ENCODE measurements around the gene ECT2L. TPM values are rescaled to one million over a fixed set of nuclear protein-coding genes. Genes with fewer than 3 reads are reported as not detected.

Gene ECT2L
- total and polyA plus RNA-seq, 7 experiments from 2014 or later: 0.13 to 0.27 (median 0.15) TPM; not detected in 4

GRCh38 chr6:138811866-138812265, 16.0 kb downstream of the ECT2L start:
- Histone ChIP-seq H3K4me3 (ENCODE audit: low read length) (no peak overlapping the region), H3K4me1 (ENCODE audit: control insufficient read depth in 2 of 2, insufficient read depth in 2 of 2, low read length in 2 of 2) (no peaks in the 10 kb centered on the region), H3K36me3 (ENCODE audit: control insufficient read depth in 2 of 3, insufficient read depth in 3 of 3, low read length in 3 of 3) (no peaks in the 10 kb centered on the region), H3K27ac (ENCODE audit: low read depth, low read length) (no peak overlapping the region), H3K27me3 (ENCODE audit: control insufficient read depth in 2 of 2, insufficient read depth in 2 of 2, low read length in 2 of 2) (no peaks in the 10 kb centered on the region), H3K9me3 (ENCODE audit: control insufficient read depth in 2 of 3, low read length in 3 of 3) (no peaks in the 10 kb centered on the region)
- ChIA-PET POLR2A (interaction anchor here (0.5 kb wide), 1 partner anchor 241 kb away, joined by 3 read pairs; no protein-coding TSS in a partner anchor), CTCF (interaction anchor here (0.8 kb wide), 1 partner anchor 457 kb away, joined by 3 read pairs; no protein-coding TSS in a partner anchor)
- peaks cover 0 to 11% (median 0%) of the 10 kb centered on the region in 5 donors for H3K27me3 Mint-ChIP-seq
- H3K36me3 Mint-ChIP-seq: no peaks in the 10 kb centered on the region
- intact Hi-C loops (cut with micrococcal nuclease): no loop called here
- ATAC-seq (no peak), DNase-seq (no peak)
- no peak overlapping the region for H3K4me3 Mint-ChIP-seq
- no peak overlapping the region for H3K27ac Mint-ChIP-seq
- peaks cover 0 to 7% (median 0%) of the 10 kb centered on the region in 7 donors for H3K4me1 Mint-ChIP-seq
- no peaks in the 10 kb centered on the region for H3K9me3 Mint-ChIP-seq

- Histone ChIP-seq H3K27me3 (ENCODE audit: control insufficient read depth in 2 of 2, insufficient read depth in 2 of 2, low read length in 2 of 2) (no peaks in the 10 kb centered on the region), H3K4me3 (ENCODE audit: low read length) (no peak overlapping the region), H3K27ac (ENCODE audit: low read depth, low read length) (no peak overlapping the region), H3K9me3 (ENCODE audit: control insufficient read depth in 2 of 3, low read length in 3 of 3) (no peaks in the 10 kb centered on the region), H3K4me1 (ENCODE audit: control insufficient read depth in 2 of 2, insufficient read depth in 2 of 2, low read length in 2 of 2) (no peaks in the 10 kb centered on the region), H3K36me3 (ENCODE audit: control insufficient read depth in 2 of 3, insufficient read depth in 3 of 3, low read length in 3 of 3) (no peaks in the 10 kb centered on the region)
- ATAC-seq: no peak
- Mint-ChIP-seq H3K27me3 (peaks cover 0 to 5% (median 0%) of the 10 kb centered on the region in 5 donors), H3K4me1 (peaks cover 0 to 25% (median 0%) of the 10 kb centered on the region in 7 donors), H3K36me3 (no peaks in the 10 kb centered on the region), H3K4me3 (no peak overlapping the region), H3K27ac (no peak overlapping the region), H3K9me3 (no peaks in the 10 kb centered on the region)
- ChIA-PET CTCF (interaction anchor here (1.0 kb wide), 1 partner anchor 550 kb away, joined by 3 read pairs; no protein-coding TSS in a partner anchor), POLR2A (no interaction called here)
- DNase-seq: no peak
- intact Hi-C loops (cut with micrococcal nuclease): no loop called here
These were observed 18.4 kb downstream of the ECT2L start for GRCh38 chr6:138814179-138814834.

- ChIA-PET CTCF (interaction anchor here (0.7 to 1.4 kb wide), 4 partner anchors 16 to 555 kb away, joined by 3 to 5 read pairs (median 4); no protein-coding TSS in a partner anchor), POLR2A (no interaction called here)
- no peaks in the 10 kb centered on the region for H3K9me3 Mint-ChIP-seq
- H3K36me3 Mint-ChIP-seq: no peaks in the 10 kb centered on the region
- intact Hi-C loops (cut with micrococcal nuclease): loop anchor here (5.0 kb wide), 5 partner anchors 212 to 1627 kb away; partner anchors contain the start of gene ABRACL (in 1 of the 2)
- DNase-seq (no peak), ATAC-seq (no peak)
- no peak overlapping the region for H3K4me3 Mint-ChIP-seq
- no peaks in the 10 kb centered on the region for H3K27me3 ChIP-seq (ENCODE audit: control insufficient read depth in 2 of 2, insufficient read depth in 2 of 2, low read length in 2 of 2)
- peaks cover 0 to 30% (median 0%) of the 10 kb centered on the region in 7 donors for H3K4me1 Mint-ChIP-seq
- no peak overlapping the region for H3K27ac Mint-ChIP-seq
- H3K27ac ChIP-seq (ENCODE audit: low read depth, low read length): no peak overlapping the region
- peaks cover 0 to 5% (median 0%) of the 10 kb centered on the region in 5 donors for H3K27me3 Mint-ChIP-seq
- H3K4me1 ChIP-seq (ENCODE audit: control insufficient read depth in 2 of 2, insufficient read depth in 2 of 2, low read length in 2 of 2): no peaks in the 10 kb centered on the region
- H3K36me3 ChIP-seq (ENCODE audit: control insufficient read depth in 2 of 3, insufficient read depth in 3 of 3, low read length in 3 of 3): no peaks in the 10 kb centered on the region
- no peaks in the 10 kb centered on the region for H3K9me3 ChIP-seq (ENCODE audit: control insufficient read depth in 2 of 3, low read length in 3 of 3)
- no peak overlapping the region for H3K4me3 ChIP-seq (ENCODE audit: low read length)
These were observed 19.3 kb downstream of the ECT2L start for GRCh38 chr6:138815221-138815620.

- H3K27ac Mint-ChIP-seq: peak overlapping the region in 2 of 9 donors; percentile 14 to 37
These were observed 20.1 kb downstream of the ECT2L start for GRCh38 chr6:138815797-138816528.

GRCh38 chr6:138817799-138818198, 21.9 kb downstream of the ECT2L start:
- H3K4me1 Mint-ChIP-seq: peaks cover 0 to 30% (median 0%) of the 10 kb centered on the region in 7 donors
- CTCF ChIA-PET: interaction anchor here (0.6 kb wide), 1 partner anchor 23 kb away, joined by 3 read pairs; no protein-coding TSS in a partner anchor
- ATAC-seq: no peak

More at GRCh38 chr6:138815797-138816528, 20.1 kb downstream of the ECT2L start:
- POLR2A ChIA-PET: interaction anchor here (0.6 kb wide), 1 partner anchor 218 kb away, joined by 4 read pairs; no protein-coding TSS in a partner anchor
- Histone ChIP-seq H3K4me3 (ENCODE audit: low read length) (no peak overlapping the region), H3K36me3 (ENCODE audit: control insufficient read depth in 2 of 3, insufficient read depth in 3 of 3, low read length in 3 of 3) (no peaks in the 10 kb centered on the region), H3K27me3 (ENCODE audit: control insufficient read depth in 2 of 2, insufficient read depth in 2 of 2, low read length in 2 of 2) (no peaks in the 10 kb centered on the region), H3K27ac (ENCODE audit: low read depth, low read length) (no peak overlapping the region), H3K9me3 (ENCODE audit: control insufficient read depth in 2 of 3, low read length in 3 of 3) (no peaks in the 10 kb centered on the region), H3K4me1 (ENCODE audit: control insufficient read depth in 2 of 2, insufficient read depth in 2 of 2, low read length in 2 of 2) (no peaks in the 10 kb centered on the region)
- Mint-ChIP-seq H3K9me3 (no peaks in the 10 kb centered on the region), H3K4me1 (peaks cover 0 to 30% (median 0%) of the 10 kb centered on the region in 7 donors), H3K4me3 (no peak overlapping the region), H3K27me3 (peaks cover 0 to 1% (median 0%) of the 10 kb centered on the region in 5 donors), H3K36me3 (no peaks in the 10 kb centered on the region)
- CTCF ChIA-PET: interaction anchor here (0.5 to 2.2 kb wide), 10 partner anchors 17 to 1103 kb away, joined by 3 to 10 read pairs (median 5); no protein-coding TSS in a partner anchor
- peak; percentile 78 for ATAC-seq
- intact Hi-C loops (cut with micrococcal nuclease): loop anchor here (1.0 to 5.0 kb wide), 13 partner anchors 172 to 1626 kb away; partner anchors contain the start of genes REPS1 (in 2 of the 2), ABRACL (in 1 of the 2) and TXLNB (in 1 of the 2)
- DNase-seq: peak in 6 of 9 donors; percentile 14 to 48 (median 38)

GRCh38 chr6:138818496-138819194, 22.8 kb downstream of the ECT2L start:
- H3K27ac Mint-ChIP-seq: peak overlapping the region in 1 of 9 donors; percentile 21
- ATAC-seq: peak; percentile 16

More at GRCh38 chr6:138817799-138818198, 21.9 kb downstream of the ECT2L start:
- H3K27me3 Mint-ChIP-seq: no peaks in the 10 kb centered on the region
- intact Hi-C loops (cut with micrococcal nuclease): loop anchor here (2.0 to 5.0 kb wide), 6 partner anchors 210 to 1625 kb away; partner anchors contain the start of gene ABRACL (in 1 of the 2)
- H3K36me3 Mint-ChIP-seq: no peaks in the 10 kb centered on the region
- Histone ChIP-seq H3K9me3 (ENCODE audit: control insufficient read depth in 2 of 3, low read length in 3 of 3) (no peaks in the 10 kb centered on the region), H3K27ac (ENCODE audit: low read depth, low read length) (no peak overlapping the region), H3K36me3 (ENCODE audit: control insufficient read depth in 2 of 3, insufficient read depth in 3 of 3, low read length in 3 of 3) (no peaks in the 10 kb centered on the region), H3K4me1 (ENCODE audit: control insufficient read depth in 2 of 2, insufficient read depth in 2 of 2, low read length in 2 of 2) (no peaks in the 10 kb centered on the region), H3K27me3 (ENCODE audit: control insufficient read depth in 2 of 2, insufficient read depth in 2 of 2, low read length in 2 of 2) (no peaks in the 10 kb centered on the region), H3K4me3 (ENCODE audit: low read length) (no peak overlapping the region)
- peak in 1 of 9 donors; percentile 28 for DNase-seq
- no peak overlapping the region for H3K4me3 Mint-ChIP-seq
- POLR2A ChIA-PET: interaction anchor here (0.6 to 0.8 kb wide), 2 partner anchors 403 to 556 kb away, joined by 3 to 4 read pairs; partner anchors contain the start of gene CITED2
- no peaks in the 10 kb centered on the region for H3K9me3 Mint-ChIP-seq
- H3K27ac Mint-ChIP-seq: peak overlapping the region in 1 of 9 donors; percentile 21

More at GRCh38 chr6:138818496-138819194, 22.8 kb downstream of the ECT2L start:
- Histone ChIP-seq H3K9me3 (ENCODE audit: control insufficient read depth in 2 of 3, low read length in 3 of 3) (no peaks in the 10 kb centered on the region), H3K4me1 (ENCODE audit: control insufficient read depth in 2 of 2, insufficient read depth in 2 of 2, low read length in 2 of 2) (no peaks in the 10 kb centered on the region), H3K4me3 (ENCODE audit: low read length) (no peak overlapping the region), H3K27me3 (ENCODE audit: control insufficient read depth in 2 of 2, insufficient read depth in 2 of 2, low read length in 2 of 2) (no peaks in the 10 kb centered on the region), H3K27ac (ENCODE audit: low read depth, low read length) (no peak overlapping the region), H3K36me3 (ENCODE audit: control insufficient read depth in 2 of 3, insufficient read depth in 3 of 3, low read length in 3 of 3) (no peaks in the 10 kb centered on the region)
- Mint-ChIP-seq H3K9me3 (no peaks in the 10 kb centered on the region), H3K27me3 (no peaks in the 10 kb centered on the region), H3K4me3 (peak overlapping the region in 1 of 10 donors; percentile 8), H3K4me1 (peaks cover 0 to 30% (median 0%) of the 10 kb centered on the region in 7 donors), H3K36me3 (no peaks in the 10 kb centered on the region)
- CTCF ChIA-PET: interaction anchor here (0.9 kb wide), 1 partner anchor 546 kb away, joined by 3 read pairs; no protein-coding TSS in a partner anchor
- intact Hi-C loops (cut with micrococcal nuclease): loop anchor here (5.0 kb wide), 5 partner anchors 209 to 1624 kb away; partner anchors contain the start of gene ABRACL (in 1 of the 2)
- no peak for DNase-seq
- POLR2A ChIA-PET: no interaction called here
